ENCODE data around the gene GJB3. TPM values are rescaled to one million over a fixed set of nuclear protein-coding genes. Genes with fewer than 3 reads are reported as not detected.

Gene GJB3
- total RNA-seq, 1 experiment from 2014 or later, result 0.96 TPM

- no peak overlapping the region for H2BK12ac ChIP-seq (ENCODE audit: insufficient read length, low read depth, low read length)
- H3K9ac ChIP-seq (ENCODE audit: extremely low read depth, insufficient read length, low read length), result no peak overlapping the region
- Mint-ChIP-seq H3K36me3 (ENCODE audit: insufficient read depth in 1 of 3, low read depth in 3 of 3) (no peaks in the 10 kb centered on the region; a peak in 2 of 7 replicates), H3K27ac (no peak overlapping the region), H3K4me1 (peaks cover 18 to 19% of the 10 kb centered on the region in 2 experiments), H3K4me3 (no peak overlapping the region), H3K27me3 (ENCODE audit: low read depth) (peaks cover 39% of the 10 kb centered on the region), H3K9me3 (no peaks in the 10 kb centered on the region; a peak in 1 of 5 replicates)
- no peak overlapping the region for H3K56ac ChIP-seq (ENCODE audit: insufficient read length, low read depth, low read length)
- no peaks in the 10 kb centered on the region; the same call in 1 of the 2 replicates for H3K4me1 ChIP-seq (ENCODE audit: insufficient read depth, low read length)
- H3K4me2 ChIP-seq (ENCODE audit: insufficient read depth, insufficient read length, low read length), result no peak overlapping the region
- no peak overlapping the region for H2BK120ac ChIP-seq (ENCODE audit: low read depth, low read length, poor library complexity, severe bottlenecking)
- H2BK20ac ChIP-seq (ENCODE audit: low read depth, low read length, poor library complexity, severe bottlenecking), result no peak overlapping the region
- H2AK5ac ChIP-seq (ENCODE audit: insufficient read length, low read length), result no peak overlapping the region
- DNase-seq, result no peak
- no peak overlapping the region for H3K27ac ChIP-seq (ENCODE audit: insufficient read length, low read depth, low read length)
- H2BK5ac ChIP-seq (ENCODE audit: insufficient read length, low read length), result no peak overlapping the region
- no peak overlapping the region; the same call in 1 of the 2 replicates for H3K14ac ChIP-seq (ENCODE audit: insufficient read depth, low read length)
- H4K8ac ChIP-seq (replicated peaks; ENCODE audit: insufficient read length, low read depth, low read length), result no peak overlapping the region
- no peak overlapping the region for H4K91ac ChIP-seq (ENCODE audit: insufficient read length, low read depth, low read length)
- no peaks in the 10 kb centered on the region for H3K79me2 ChIP-seq (ENCODE audit: insufficient read depth, low read length)
- no peaks in the 10 kb centered on the region for H4K20me1 ChIP-seq (ENCODE audit: control insufficient read depth, insufficient read depth, insufficient read length)
- H4K5ac ChIP-seq (ENCODE audit: insufficient read length, low read depth, low read length), result no peak overlapping the region
- no CpG with 5 or more reads among the region's 12 CpGs for WGBS (ENCODE audit: extremely low coverage, insufficient read length, low lambda C conversion rate)
- no peaks in the 10 kb centered on the region for H3K9me3 ChIP-seq (ENCODE audit: control insufficient read depth, low read depth, low read length)
- no peaks in the 10 kb centered on the region for H3K79me1 ChIP-seq (ENCODE audit: insufficient read depth, low read depth, low read length, poor library complexity, severe bottlenecking)
- no peak overlapping the region for H3K18ac ChIP-seq (ENCODE audit: insufficient read length, low read depth, low read length)
- H3T11ph ChIP-seq (ENCODE audit: low read length), result no peak overlapping the region
- H3K23me2 ChIP-seq (ENCODE audit: insufficient read length, low read depth, low read length, poor library complexity, severe bottlenecking), result no peaks in the 10 kb centered on the region
- no peak for TF ChIP-seq CTCF (conservative IDR thresholded peaks at IDR 0.05)
- H3K27me3 ChIP-seq (ENCODE audit: insufficient read depth, low read length), result no peaks in the 10 kb centered on the region; the same call in 1 of the 2 replicates
- H2BK15ac ChIP-seq (ENCODE audit: low read depth, low read length), result no peak overlapping the region
- H2AFZ ChIP-seq (ENCODE audit: low read length), result no peak overlapping the region
- no peak overlapping the region for H3K23ac ChIP-seq (ENCODE audit: insufficient read length, low read depth, low read length)
- H3K4ac ChIP-seq (ENCODE audit: low read depth, low read length), result no peak overlapping the region
Observed at GRCh38 chr1:34794790-34795180, 13.8 kb downstream of the GJB3 start.
